ENCODE results near the gene TOMM5. TPM values are rescaled to one million over a fixed set of nuclear protein-coding genes. Genes with fewer than 3 reads are reported as not detected.
A peak's percentile ranks its signal among the peaks of the same experiment; 100 is the strongest.

TOMM5 gene
- total RNA-seq, 4 donors from 2014 or later = 14.3 to 70.3 (median 63.1) TPM

GRCh38 chr9:37566716-37567115, 25.7 kb downstream of the TOMM5 start:
- Histone ChIP-seq H3K4me1 (no peaks in the 10 kb centered on the region), H3K27ac (no peak overlapping the region), H3K9me3 (peaks cover 0 to 5% of the 10 kb centered on the region in 2 donors), H3K36me3 (no peaks in the 10 kb centered on the region), H3K4me3 (no peak overlapping the region), H3K27me3 (no peaks in the 10 kb centered on the region)
- intact Hi-C loops (cut with DNase I; ENCODE audit: low total_unique reads) = no loop called here
- TF ChIP-seq EP300 (IDR thresholded peaks at IDR 0.05; ENCODE audit: low read depth) (no peak), POLR2A (IDR thresholded peaks at IDR 0.05) (no peak), POLR2AphosphoS5 (IDR thresholded peaks at IDR 0.05) (no peak), CTCF (IDR thresholded peaks at IDR 0.05) (no peak)
- in situ Hi-C loops (cut with MboI; ENCODE audit: low pct_ligation_motif_present in 1 of 4, low pct_unique_long_range_greater_than_20kb in 1 of 4, low sequenced_read_pairs in 3 of 4) = no loop called here
- DNase-seq = no peak
- 80 to 84% methylated on average over 3 of the region's 3 CpGs for WGBS, 2 donors (ENCODE audit: low coverage in 1 of 2)

GRCh38 chr9:37565661-37566618, 26.5 kb downstream of the TOMM5 start:
- H3K9me3 ChIP-seq = peaks cover 0 to 5% of the 10 kb centered on the region in 2 donors
- H3K4me3 ChIP-seq = no peak overlapping the region
- no peak for TF ChIP-seq POLR2A (IDR thresholded peaks at IDR 0.05)
- TF ChIP-seq CTCF (IDR thresholded peaks at IDR 0.05) = no peak
- no peak for TF ChIP-seq EP300 (IDR thresholded peaks at IDR 0.05; ENCODE audit: low read depth)
- no peak for TF ChIP-seq POLR2AphosphoS5 (IDR thresholded peaks at IDR 0.05)
- in situ Hi-C loops (cut with MboI; ENCODE audit: low pct_ligation_motif_present in 1 of 4, low pct_unique_long_range_greater_than_20kb in 1 of 4, low sequenced_read_pairs in 3 of 4) (no loop called here), intact Hi-C loops (cut with DNase I; ENCODE audit: low total_unique reads) (no loop called here)
- no peaks in the 10 kb centered on the region for H3K36me3 ChIP-seq
- no peaks in the 10 kb centered on the region for H3K27me3 ChIP-seq
- H3K27ac ChIP-seq = no peak overlapping the region
- WGBS, 2 donors (ENCODE audit: low coverage in 1 of 2) = 86 to 89% methylated on average over 3 to 7 of the region's 7 CpGs
- H3K4me1 ChIP-seq = no peaks in the 10 kb centered on the region
- DNase-seq = peak; percentile 44

- intact Hi-C loops (cut with DNase I; ENCODE audit: low total_unique reads) (no loop called here), in situ Hi-C loops (cut with MboI; ENCODE audit: low pct_ligation_motif_present in 1 of 4, low pct_unique_long_range_greater_than_20kb in 1 of 4, low sequenced_read_pairs in 3 of 4) (no loop called here)
- TF ChIP-seq POLR2AphosphoS5 (IDR thresholded peaks at IDR 0.05) = no peak
- H3K27ac ChIP-seq = no peak overlapping the region
- 86 to 93% methylated on average over 4 of the region's 4 CpGs for WGBS, 2 donors (ENCODE audit: low coverage in 1 of 2)
- no peak overlapping the region for H3K4me3 ChIP-seq
- peaks cover 0 to 5% of the 10 kb centered on the region in 2 donors for H3K9me3 ChIP-seq
- no peaks in the 10 kb centered on the region for H3K27me3 ChIP-seq
- no peak for DNase-seq
- no peaks in the 10 kb centered on the region for H3K36me3 ChIP-seq
- H3K4me1 ChIP-seq = no peaks in the 10 kb centered on the region
These were observed 27.5 kb downstream of the TOMM5 start for GRCh38 chr9:37564916-37565315.

- DNase-seq = no peak
- Histone ChIP-seq H3K36me3 (no peaks in the 10 kb centered on the region), H3K27me3 (no peaks in the 10 kb centered on the region), H3K4me1 (no peaks in the 10 kb centered on the region), H3K27ac (no peak overlapping the region), H3K4me3 (no peak overlapping the region), H3K9me3 (peaks cover 0 to 5% of the 10 kb centered on the region in 2 donors)
- in situ Hi-C loops (cut with MboI; ENCODE audit: low pct_ligation_motif_present in 1 of 4, low pct_unique_long_range_greater_than_20kb in 1 of 4, low sequenced_read_pairs in 3 of 4) = no loop called here
- no peak for TF ChIP-seq POLR2AphosphoS5 (IDR thresholded peaks at IDR 0.05)
- no peak for TF ChIP-seq POLR2A (IDR thresholded peaks at IDR 0.05)
- no peak for TF ChIP-seq CTCF (IDR thresholded peaks at IDR 0.05)
- TF ChIP-seq EP300 (IDR thresholded peaks at IDR 0.05; ENCODE audit: low read depth) = no peak
- intact Hi-C loops (cut with DNase I; ENCODE audit: low total_unique reads) = no loop called here
- WGBS, 2 donors (ENCODE audit: low coverage in 1 of 2) = 50 to 94% methylated on average over 1 to 3 of the region's 3 CpGs
These were observed 28.4 kb downstream of the TOMM5 start for GRCh38 chr9:37563806-37564513.
